ENCODE data around the gene OTULIN.

DNA sequence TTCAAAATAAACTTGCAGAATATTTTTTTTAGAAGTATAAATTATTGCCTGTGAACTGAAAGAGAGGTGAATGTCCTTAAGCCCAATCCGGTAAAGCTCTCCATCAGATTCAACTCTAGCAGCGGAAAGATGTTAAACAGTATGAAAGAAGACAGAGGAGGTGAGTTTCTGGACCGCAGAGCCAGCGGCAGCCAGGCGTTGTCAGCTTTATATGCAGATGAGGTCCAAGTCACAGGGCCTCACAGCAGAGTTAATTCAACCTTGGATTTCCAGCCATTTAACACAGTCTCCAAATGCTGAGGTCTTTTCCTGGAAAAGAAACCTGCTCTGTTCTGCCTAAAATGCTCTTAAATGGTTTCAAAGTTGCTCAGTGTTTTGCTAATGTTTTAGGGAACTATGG, 75.5 kb downstream of the OTULIN start:
- TF ChIP-seq CHD2 (IDR thresholded peaks at IDR 0.05; ENCODE audit: low read length, partially characterized antibody) (no peak), TAF1 (IDR thresholded peaks at IDR 0.05; ENCODE audit: borderline replicate concordance, low read depth, low read length) (no peak), ELF1 (IDR thresholded peaks at IDR 0.05) (no peak), EP300 (IDR thresholded peaks at IDR 0.05; ENCODE audit: borderline replicate concordance in 1 of 2, low read depth in 1 of 2, low read length in 1 of 2) (no peak)
- TF ChIP-seq, protein P1, sequence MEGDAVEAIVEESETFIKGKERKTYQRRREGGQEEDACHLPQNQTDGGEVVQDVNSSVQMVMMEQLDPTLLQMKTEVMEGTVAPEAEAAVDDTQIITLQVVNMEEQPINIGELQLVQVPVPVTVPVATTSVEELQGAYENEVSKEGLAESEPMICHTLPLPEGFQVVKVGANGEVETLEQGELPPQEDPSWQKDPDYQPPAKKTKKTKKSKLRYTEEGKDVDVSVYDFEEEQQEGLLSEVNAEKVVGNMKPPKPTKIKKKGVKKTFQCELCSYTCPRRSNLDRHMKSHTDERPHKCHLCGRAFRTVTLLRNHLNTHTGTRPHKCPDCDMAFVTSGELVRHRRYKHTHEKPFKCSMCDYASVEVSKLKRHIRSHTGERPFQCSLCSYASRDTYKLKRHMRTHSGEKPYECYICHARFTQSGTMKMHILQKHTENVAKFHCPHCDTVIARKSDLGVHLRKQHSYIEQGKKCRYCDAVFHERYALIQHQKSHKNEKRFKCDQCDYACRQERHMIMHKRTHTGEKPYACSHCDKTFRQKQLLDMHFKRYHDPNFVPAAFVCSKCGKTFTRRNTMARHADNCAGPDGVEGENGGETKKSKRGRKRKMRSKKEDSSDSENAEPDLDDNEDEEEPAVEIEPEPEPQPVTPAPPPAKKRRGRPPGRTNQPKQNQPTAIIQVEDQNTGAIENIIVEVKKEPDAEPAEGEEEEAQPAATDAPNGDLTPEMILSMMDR (IDR thresholded peaks at IDR 0.05) = no peak
- TF ChIP-seq, protein P2, sequence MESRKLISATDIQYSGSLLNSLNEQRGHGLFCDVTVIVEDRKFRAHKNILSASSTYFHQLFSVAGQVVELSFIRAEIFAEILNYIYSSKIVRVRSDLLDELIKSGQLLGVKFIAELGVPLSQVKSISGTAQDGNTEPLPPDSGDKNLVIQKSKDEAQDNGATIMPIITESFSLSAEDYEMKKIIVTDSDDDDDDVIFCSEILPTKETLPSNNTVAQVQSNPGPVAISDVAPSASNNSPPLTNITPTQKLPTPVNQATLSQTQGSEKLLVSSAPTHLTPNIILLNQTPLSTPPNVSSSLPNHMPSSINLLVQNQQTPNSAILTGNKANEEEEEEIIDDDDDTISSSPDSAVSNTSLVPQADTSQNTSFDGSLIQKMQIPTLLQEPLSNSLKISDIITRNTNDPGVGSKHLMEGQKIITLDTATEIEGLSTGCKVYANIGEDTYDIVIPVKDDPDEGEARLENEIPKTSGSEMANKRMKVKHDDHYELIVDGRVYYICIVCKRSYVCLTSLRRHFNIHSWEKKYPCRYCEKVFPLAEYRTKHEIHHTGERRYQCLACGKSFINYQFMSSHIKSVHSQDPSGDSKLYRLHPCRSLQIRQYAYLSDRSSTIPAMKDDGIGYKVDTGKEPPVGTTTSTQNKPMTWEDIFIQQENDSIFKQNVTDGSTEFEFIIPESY (IDR thresholded peaks at IDR 0.05; ENCODE audit: borderline replicate concordance, low read depth) = no peak

Measured in SK-N-SH (cell line).